G401.6 (cell line): ENCODE results near the gene MIPOL1.
"Not testable (repeated sequence)": the region's sequence is repeated elsewhere in the genome, so short reads cannot be mapped to it uniquely, and the experiment has no call there.

Experiments
- FAIRE-seq: peaks from 2 replicates; lab custom pipeline; 2012; peaks lifted over from hg19 to GRCh38; lab: Jason Lieb, UNC

MIPOL1 gene

GRCh38 chr14:37403626-37404025 is 205.9 kb downstream of the MIPOL1 start:
- FAIRE-seq = no peak

- no peak for FAIRE-seq
Measured at GRCh38 chr14:37406095-37406494, 208.4 kb downstream of the MIPOL1 start.

- no peak for FAIRE-seq
Measured at GRCh38 chr14:37411079-37411735, 213.5 kb downstream of the MIPOL1 start.

- peak; percentile 42 for FAIRE-seq
Measured at GRCh38 chr14:37413050-37413449, 215.3 kb downstream of the MIPOL1 start.

- FAIRE-seq = no peak
Measured at GRCh38 chr14:37413504-37414003, 215.8 kb downstream of the MIPOL1 start.

- no peak for FAIRE-seq
Measured at GRCh38 chr14:37416264-37416663, 218.5 kb downstream of the MIPOL1 start.

GRCh38 chr14:37417151-37417550 is 219.4 kb downstream of the MIPOL1 start:
- no peak for FAIRE-seq

GRCh38 chr14:37417833-37418232 is 220.1 kb downstream of the MIPOL1 start:
- no peak for FAIRE-seq

GRCh38 chr14:37420622-37421021 is 222.9 kb downstream of the MIPOL1 start:
- no peak for FAIRE-seq

GRCh38 chr14:37422319-37422718 is 224.6 kb downstream of the MIPOL1 start:
- FAIRE-seq = no peak

- FAIRE-seq = no peak
Measured at GRCh38 chr14:37422748-37423147, 225.0 kb downstream of the MIPOL1 start.

GRCh38 chr14:37428954-37429353 is 231.2 kb downstream of the MIPOL1 start:
- FAIRE-seq = no peak

- peak; percentile 8 for FAIRE-seq
Measured at GRCh38 chr14:37429618-37430017, 231.9 kb downstream of the MIPOL1 start.

GRCh38 chr14:37434867-37435266 is 237.1 kb downstream of the MIPOL1 start:
- no peak for FAIRE-seq

- no peak for FAIRE-seq
Measured at GRCh38 chr14:37436519-37436918, 238.8 kb downstream of the MIPOL1 start.

GRCh38 chr14:37437490-37437889 is 239.8 kb downstream of the MIPOL1 start:
- FAIRE-seq = no peak

GRCh38 chr14:37438444-37438843 is 240.7 kb downstream of the MIPOL1 start:
- FAIRE-seq = no peak

GRCh38 chr14:37443461-37443860 is 245.7 kb downstream of the MIPOL1 start:
- FAIRE-seq = no peak

GRCh38 chr14:37447883-37448391 is 250.2 kb downstream of the MIPOL1 start:
- no peak for FAIRE-seq

GRCh38 chr14:37452323-37452722 is 254.6 kb downstream of the MIPOL1 start:
- FAIRE-seq = no peak

- FAIRE-seq = no peak
Measured at GRCh38 chr14:37453985-37454384, 256.2 kb downstream of the MIPOL1 start.

- FAIRE-seq = no peak
Measured at GRCh38 chr14:37457334-37457733, 259.6 kb downstream of the MIPOL1 start.

GRCh38 chr14:37462426-37462825 is 264.7 kb downstream of the MIPOL1 start:
- FAIRE-seq = not testable (repeated sequence)

- FAIRE-seq = no peak
Measured at GRCh38 chr14:37464192-37464858, 266.6 kb downstream of the MIPOL1 start.
